Osteocyte (in vitro differentiated cells): ENCODE measurements around the gene KCNAB2. TPM values are rescaled to one million over a fixed set of nuclear protein-coding genes. Genes with fewer than 3 reads are reported as not detected.

Source experiments
- DNase-seq: peaks from one replicate; pipeline ENCODE4 v3.0.0; 2021; ENCODE audit warnings: mixed read lengths; ENCODE audit not compliant: unreplicated experiment; ENCODE audit errors: extremely low spot score
- H3K27ac Mint-ChIP-seq: one replicate; pipeline ENCODE4 v1.8.0; 2021; ENCODE audit warnings: mild to moderate bottlenecking, mixed read lengths; ENCODE audit not compliant: unreplicated experiment
- H3K27me3 Mint-ChIP-seq: one replicate; pipeline ENCODE4 v1.8.0; 2021; ENCODE audit warnings: mixed read lengths; ENCODE audit not compliant: unreplicated experiment
- H3K36me3 Mint-ChIP-seq: one replicate; pipeline ENCODE4 v1.8.0; 2021; ENCODE audit warnings: mixed read lengths; ENCODE audit not compliant: unreplicated experiment
- H3K4me1 Mint-ChIP-seq: one replicate; pipeline ENCODE4 v1.8.0; 2021; ENCODE audit warnings: mixed read lengths; ENCODE audit not compliant: unreplicated experiment
- H3K4me3 Mint-ChIP-seq: one replicate; pipeline ENCODE4 v1.8.0; 2021; ENCODE audit warnings: mild to moderate bottlenecking, moderate library complexity, mixed read lengths; ENCODE audit not compliant: unreplicated experiment
- H3K9me3 Mint-ChIP-seq: one replicate; pipeline ENCODE4 v1.8.0; 2021; ENCODE audit warnings: mixed read lengths; ENCODE audit not compliant: unreplicated experiment
- total RNA-seq: library from RNA; stranded (reverse); gene quantifications from 2 replicates; pipeline ENCODE4 v1.2.1, GENCODE V29; 2021
- TF ChIP-seq, protein P1 (sequence below): fragments of 200-600 bp; sonication (generic); IDR thresholded peaks from 2 replicates; pipeline ENCODE4 v1.5.0; 2021; ENCODE audit warnings: antibody characterized with exemption, mild to moderate bottlenecking, moderate library complexity

The KCNAB2 gene
- total RNA-seq, 1 donor from 2014 or later, result 9.3 TPM

DNA sequence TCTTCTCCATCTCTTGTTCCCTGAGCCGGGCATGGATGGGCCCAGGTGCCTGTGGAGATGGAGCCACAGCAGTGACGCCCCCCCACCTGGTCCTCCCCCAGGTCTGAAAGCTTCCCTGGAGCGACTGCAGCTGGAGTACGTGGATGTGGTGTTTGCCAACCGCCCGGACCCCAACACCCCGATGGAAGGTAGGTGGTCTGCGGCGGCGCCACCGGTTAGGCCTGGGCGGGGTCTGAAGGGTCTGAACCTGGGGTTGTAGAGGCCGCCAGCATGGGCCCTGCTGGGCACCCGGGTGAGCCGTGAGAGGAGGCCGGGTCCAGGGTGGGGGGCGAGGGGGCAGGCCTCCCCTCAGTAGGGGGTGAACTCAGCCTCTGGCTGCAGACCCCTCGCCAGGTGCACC is 44.6 kb downstream of the KCNAB2 start:
- TF ChIP-seq, protein P1, sequence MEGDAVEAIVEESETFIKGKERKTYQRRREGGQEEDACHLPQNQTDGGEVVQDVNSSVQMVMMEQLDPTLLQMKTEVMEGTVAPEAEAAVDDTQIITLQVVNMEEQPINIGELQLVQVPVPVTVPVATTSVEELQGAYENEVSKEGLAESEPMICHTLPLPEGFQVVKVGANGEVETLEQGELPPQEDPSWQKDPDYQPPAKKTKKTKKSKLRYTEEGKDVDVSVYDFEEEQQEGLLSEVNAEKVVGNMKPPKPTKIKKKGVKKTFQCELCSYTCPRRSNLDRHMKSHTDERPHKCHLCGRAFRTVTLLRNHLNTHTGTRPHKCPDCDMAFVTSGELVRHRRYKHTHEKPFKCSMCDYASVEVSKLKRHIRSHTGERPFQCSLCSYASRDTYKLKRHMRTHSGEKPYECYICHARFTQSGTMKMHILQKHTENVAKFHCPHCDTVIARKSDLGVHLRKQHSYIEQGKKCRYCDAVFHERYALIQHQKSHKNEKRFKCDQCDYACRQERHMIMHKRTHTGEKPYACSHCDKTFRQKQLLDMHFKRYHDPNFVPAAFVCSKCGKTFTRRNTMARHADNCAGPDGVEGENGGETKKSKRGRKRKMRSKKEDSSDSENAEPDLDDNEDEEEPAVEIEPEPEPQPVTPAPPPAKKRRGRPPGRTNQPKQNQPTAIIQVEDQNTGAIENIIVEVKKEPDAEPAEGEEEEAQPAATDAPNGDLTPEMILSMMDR, result no peak
- H3K4me3 Mint-ChIP-seq, result no peak overlapping the region
- no peaks in the 10 kb centered on the region for H3K4me1 Mint-ChIP-seq
- H3K27me3 Mint-ChIP-seq, result peaks cover 3% of the 10 kb centered on the region
- no peaks in the 10 kb centered on the region for H3K9me3 Mint-ChIP-seq
- no peak for DNase-seq
- H3K36me3 Mint-ChIP-seq, result no peaks in the 10 kb centered on the region
- H3K27ac Mint-ChIP-seq, result no peak overlapping the region

DNA sequence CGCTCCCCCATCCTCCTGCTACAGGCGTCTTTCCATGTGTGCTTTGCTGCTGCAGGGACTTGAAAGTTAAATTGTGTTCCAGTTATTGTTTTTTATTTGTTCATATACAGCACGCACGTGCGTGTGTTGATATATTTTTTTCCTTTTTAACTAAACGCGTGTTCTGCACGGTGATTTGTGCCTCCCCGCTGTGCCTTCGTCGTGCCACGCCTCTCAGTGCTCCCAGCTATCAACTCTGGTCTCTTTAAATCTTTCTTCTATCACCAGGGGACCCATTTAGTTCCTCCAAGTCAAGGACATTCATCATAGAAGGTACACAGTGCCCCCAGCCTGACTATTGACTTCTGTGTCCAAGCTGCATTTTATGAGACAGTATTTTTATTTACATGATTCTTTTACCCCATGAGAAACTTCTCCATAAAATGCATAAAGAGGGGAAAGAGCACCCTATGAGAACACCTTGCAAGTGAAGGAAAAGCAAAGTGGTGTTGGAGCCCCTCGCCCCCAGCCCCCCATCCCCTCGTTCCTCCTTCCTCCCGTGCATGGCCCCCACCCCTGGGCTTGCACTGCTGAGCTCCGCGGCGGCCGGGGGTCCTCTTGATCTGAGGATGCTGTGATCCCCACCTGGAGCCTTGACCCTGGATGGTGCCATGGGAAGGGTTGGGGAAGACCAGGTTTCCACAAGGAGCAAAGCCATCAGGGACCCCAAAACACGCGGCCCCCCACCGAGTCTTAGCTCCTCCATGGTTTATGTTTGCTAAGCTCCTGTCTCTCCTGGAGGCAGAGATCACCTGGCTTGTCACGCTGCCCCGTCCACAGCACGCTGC is 45.5 kb downstream of the KCNAB2 start:
- H3K27me3 Mint-ChIP-seq, result peaks cover 3% of the 10 kb centered on the region
- H3K9me3 Mint-ChIP-seq, result no peaks in the 10 kb centered on the region
- no peak for DNase-seq
- H3K27ac Mint-ChIP-seq, result no peak overlapping the region
- TF ChIP-seq, protein P1, result no peak
- no peaks in the 10 kb centered on the region for H3K36me3 Mint-ChIP-seq
- H3K4me1 Mint-ChIP-seq, result no peaks in the 10 kb centered on the region
- no peak overlapping the region for H3K4me3 Mint-ChIP-seq

DNA sequence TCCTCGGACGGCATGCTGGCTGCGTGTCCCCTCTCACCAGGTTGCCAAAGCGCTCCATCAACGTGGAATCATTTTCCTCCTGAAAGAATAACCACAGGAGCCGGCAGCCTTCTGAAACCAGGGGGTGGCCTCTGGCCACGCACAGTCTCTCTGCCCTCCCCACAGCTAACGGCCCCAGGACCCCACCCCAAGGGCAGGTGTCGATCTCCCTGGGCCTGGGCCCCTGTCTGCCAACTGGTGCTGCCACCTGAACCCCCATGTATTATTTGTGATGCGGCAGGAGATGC is 46.1 kb downstream of the KCNAB2 start:
- peaks cover 3% of the 10 kb centered on the region for H3K27me3 Mint-ChIP-seq
- no peak for DNase-seq
- no peaks in the 10 kb centered on the region for H3K36me3 Mint-ChIP-seq
- H3K9me3 Mint-ChIP-seq, result no peaks in the 10 kb centered on the region
- no peaks in the 10 kb centered on the region for H3K4me1 Mint-ChIP-seq
- TF ChIP-seq, protein P1, result no peak
- no peak overlapping the region for H3K27ac Mint-ChIP-seq
- no peak overlapping the region for H3K4me3 Mint-ChIP-seq

DNA sequence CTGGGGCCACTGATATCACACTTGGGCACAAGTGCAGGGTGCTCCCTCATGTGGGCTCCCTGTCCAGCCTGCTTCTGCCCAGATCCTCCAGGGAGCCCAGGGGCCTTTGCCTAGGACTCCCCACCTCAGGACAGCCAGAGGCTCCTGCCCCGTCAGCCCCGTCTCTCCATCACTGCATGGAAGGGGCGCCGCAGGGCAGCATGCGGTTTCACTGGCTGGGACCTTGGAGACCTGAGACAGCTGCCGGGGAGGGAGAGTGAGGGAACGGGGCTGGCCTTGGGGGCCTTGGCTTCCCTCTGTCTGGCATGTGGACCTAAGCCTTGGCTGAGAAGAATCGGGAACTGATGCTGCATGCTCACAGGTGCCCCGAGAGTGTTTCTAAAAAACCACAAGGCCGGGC is 46.5 kb downstream of the KCNAB2 start:
- TF ChIP-seq, protein P1, result no peak
- no peaks in the 10 kb centered on the region for H3K36me3 Mint-ChIP-seq

DNA sequence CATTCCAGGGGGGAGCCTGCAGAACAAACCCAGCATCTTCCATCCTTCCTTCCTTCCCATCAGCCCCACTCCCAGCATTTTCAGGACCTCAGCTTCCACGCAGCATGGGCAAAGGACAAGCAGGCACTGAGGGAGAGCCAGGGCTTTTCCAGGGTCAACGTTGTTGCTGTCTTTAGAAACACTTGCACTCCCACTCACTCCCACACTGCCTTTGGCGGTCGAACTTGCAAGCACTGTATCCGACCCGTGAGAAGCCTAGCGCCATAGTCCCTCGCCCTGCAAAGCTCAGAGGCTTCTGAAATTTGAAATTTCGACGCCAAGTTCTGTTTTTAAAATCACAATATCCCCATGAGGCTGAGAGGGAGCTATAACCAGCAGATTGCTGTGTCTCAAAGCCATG is 47.4 kb downstream of the KCNAB2 start:
- Mint-ChIP-seq H3K9me3 (no peaks in the 10 kb centered on the region), H3K27me3 (peaks cover 3% of the 10 kb centered on the region), H3K4me1 (no peaks in the 10 kb centered on the region), H3K4me3 (no peak overlapping the region), H3K36me3 (no peaks in the 10 kb centered on the region), H3K27ac (no peak overlapping the region)
- TF ChIP-seq, protein P1, result no peak
- no peak for DNase-seq

More for the DNA sequence above, 46.5 kb downstream of the KCNAB2 start:
- no peak for DNase-seq
- H3K9me3 Mint-ChIP-seq, result no peaks in the 10 kb centered on the region
- no peak overlapping the region for H3K27ac Mint-ChIP-seq
- no peaks in the 10 kb centered on the region for H3K4me1 Mint-ChIP-seq
- H3K4me3 Mint-ChIP-seq, result no peak overlapping the region
- H3K27me3 Mint-ChIP-seq, result peaks cover 3% of the 10 kb centered on the region
